ENCODE results near the gene STARD6.
"Not testable (repeated sequence)": the region's sequence is repeated elsewhere in the genome, so short reads cannot be mapped to it uniquely, and the experiment has no call there.

DNA sequence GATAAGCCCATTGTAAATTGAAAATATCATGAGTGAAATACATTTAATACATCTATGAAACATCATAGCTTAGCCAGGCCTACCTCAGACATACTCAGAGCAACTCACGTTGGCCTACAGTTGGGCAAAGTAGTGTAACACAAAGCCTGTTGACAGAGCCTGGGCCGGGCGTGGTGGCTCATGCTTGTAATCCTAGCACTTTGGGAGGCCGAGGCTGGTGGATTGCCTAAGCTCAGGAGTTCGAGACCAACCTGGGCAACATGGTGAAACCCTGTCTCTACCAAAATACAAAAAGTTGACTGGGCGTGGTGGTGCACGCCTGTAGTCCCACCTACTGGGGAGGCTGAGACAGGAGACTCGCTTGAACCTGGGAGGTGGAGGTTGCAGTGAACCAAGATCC is 58.7 kb downstream of the STARD6 start:
- TF ChIP-seq CTCF, POLR2A (IDR thresholded peaks at IDR 0.05): not testable (repeated sequence)

Measured in lower leg skin (tissue), 3 donors.